Neuronal stem cell (in vitro differentiated cells): ENCODE measurements around the gene POLR1E.
"Not testable (repeated sequence)": the region's sequence is repeated elsewhere in the genome, so short reads cannot be mapped to it uniquely, and the experiment has no call there.

Experiments used
- DNase-seq: peaks from one replicate; pipeline ENCODE4 v3.0.0-alpha.2; 2013; ENCODE audit warnings: low spot score
- H2AFZ ChIP-seq: one replicate; pipeline ENCODE4 v1.6.1; 2013; ENCODE audit warnings: mild to moderate bottlenecking, low read length, inconsistent platforms
- H2AK5ac ChIP-seq: 2 replicates; pipeline ENCODE4 v1.6.1; 2013; ENCODE audit warnings: low read depth, mild to moderate bottlenecking, inconsistent platforms, low read length, moderate library complexity, mixed read lengths
- H2BK120ac ChIP-seq: 2 replicates; pipeline ENCODE4 v1.6.1; 2013; ENCODE audit warnings: low read depth, mild to moderate bottlenecking, inconsistent platforms, low read length, moderate library complexity, mixed read lengths
- H2BK12ac ChIP-seq: one replicate; pipeline ENCODE4 v1.6.1; 2013; ENCODE audit warnings: low read length, inconsistent platforms
- H2BK15ac ChIP-seq: 2 replicates; pipeline ENCODE4 v1.6.1; 2013; ENCODE audit warnings: mild to moderate bottlenecking, low read length, inconsistent platforms, mixed read lengths
- H2BK5ac ChIP-seq: one replicate; pipeline ENCODE4 v1.6.1; 2013; ENCODE audit warnings: inconsistent platforms, mild to moderate bottlenecking, low read length, moderate library complexity
- H3K14ac ChIP-seq: one replicate; pipeline ENCODE4 v1.6.1; 2013; ENCODE audit warnings: low read length, inconsistent platforms
- H3K18ac ChIP-seq: 2 replicates; pipeline ENCODE4 v1.6.1; 2013; ENCODE audit warnings: low read length, inconsistent platforms
- H3K23ac ChIP-seq: 2 replicates; pipeline ENCODE4 v1.6.1; 2013; ENCODE audit warnings: low read depth, mild to moderate bottlenecking, mixed read lengths, low read length, inconsistent platforms; ENCODE audit not compliant: poor library complexity
- H3K27ac ChIP-seq: replicated peaks from 3 replicates; pipeline ENCODE4 v1.5.1; 2013; ENCODE audit warnings: low read length, inconsistent platforms
- H3K27me3 ChIP-seq, 3 experiments: 2 replicates each; pipeline ENCODE4 v1.6.1; 2013; ENCODE audit warnings: low read length in 3 of 3, mild to moderate bottlenecking in 2 of 3, inconsistent platforms in 1 of 3, low read depth in 1 of 3, mixed read lengths in 1 of 3, moderate library complexity in 1 of 3; ENCODE audit not compliant: control insufficient read depth in 3 of 3, insufficient read depth in 3 of 3
- H3K36me3 ChIP-seq, 2 donors: replicated peaks in 1 of 2; 2 replicates each; pipeline ENCODE4 v1.6.1; 2013; ENCODE audit warnings: low read length in 2 of 2; ENCODE audit not compliant: control insufficient read depth in 2 of 2, insufficient read depth in 2 of 2
- H3K4ac ChIP-seq: 2 replicates; pipeline ENCODE4 v1.6.1; 2013; ENCODE audit warnings: inconsistent platforms, mild to moderate bottlenecking, low read length, moderate library complexity
- H3K4me1 ChIP-seq, 2 donors: 1 replicate in 1 of 2; 2 replicates in 1 of 2; pipeline ENCODE4 v1.6.1; 2013; ENCODE audit warnings: low read length in 2 of 2, low read depth in 1 of 2; ENCODE audit not compliant: control insufficient read depth in 2 of 2, insufficient read depth in 1 of 2
- H3K4me2 ChIP-seq: one replicate; pipeline ENCODE4 v1.6.1; 2013; ENCODE audit warnings: mild to moderate bottlenecking, low read length, inconsistent platforms; ENCODE audit not compliant: insufficient read depth, poor library complexity, severe bottlenecking
- H3K4me3 ChIP-seq, 2 donors: 2 replicates each; pipeline ENCODE4 v1.5.1; 2013; ENCODE audit warnings: low read length in 2 of 2, mild to moderate bottlenecking in 2 of 2, inconsistent platforms in 1 of 2, moderate library complexity in 1 of 2
- H3K79me1 ChIP-seq: one replicate; pipeline ENCODE4 v1.6.1; 2013; ENCODE audit warnings: low read depth, mild to moderate bottlenecking, inconsistent platforms, low read length, moderate library complexity
- H3K9ac ChIP-seq: one replicate; pipeline ENCODE4 v1.6.1; 2013; ENCODE audit warnings: mild to moderate bottlenecking, low read depth, low read length, inconsistent platforms; ENCODE audit not compliant: poor library complexity
- H3K9me3 ChIP-seq, 2 donors: replicated peaks in 1 of 2; 2 replicates each; pipeline versions ENCODE3 to v1.6.1; 2013; ENCODE audit warnings: low read length in 2 of 2, mild to moderate bottlenecking in 2 of 2, inconsistent platforms in 1 of 2, low read depth in 1 of 2, mixed read lengths in 1 of 2, moderate library complexity in 1 of 2; ENCODE audit not compliant: control insufficient read depth in 2 of 2, insufficient read depth in 1 of 2
- H4K8ac ChIP-seq: one replicate; pipeline ENCODE4 v1.6.1; 2013; ENCODE audit warnings: low read depth, mild to moderate bottlenecking, inconsistent platforms, low read length, moderate library complexity
- H4K91ac ChIP-seq: one replicate; pipeline ENCODE4 v1.6.1; 2013; ENCODE audit warnings: low read length, low read depth, mild to moderate bottlenecking, inconsistent platforms; ENCODE audit not compliant: poor library complexity
- WGBS, 2 donors: extraction: QIAGEN DNeasy Blood & Tissue Kit; methylation state at CpG; one replicate each; pipeline ENCODE4 v1.1.7; 2013; ENCODE audit warnings: missing lambda C conversion rate in 2 of 2, mixed read lengths in 1 of 2; ENCODE audit not compliant: insufficient read length in 2 of 2, insufficient replicate concordance in 1 of 2; ENCODE audit errors: extremely low coverage in 2 of 2; 5-methylcytosine and 5-hydroxymethylcytosine counted together

Gene POLR1E

GRCh38 chr9:37467530-37467929 lies 18.2 kb upstream of the POLR1E start:
- not testable (repeated sequence) for H2BK5ac ChIP-seq, H3K36me3 ChIP-seq, H3K18ac ChIP-seq, H2BK15ac ChIP-seq, H3K27me3 ChIP-seq, H4K8ac ChIP-seq, H2AFZ ChIP-seq, H3K14ac ChIP-seq, H3K9ac ChIP-seq, H3K79me1 ChIP-seq, H3K9me3 ChIP-seq, DNase-seq, H3K27ac ChIP-seq, H3K4me1 ChIP-seq, H3K23ac ChIP-seq, H3K4me3 ChIP-seq, H3K4ac ChIP-seq, H2AK5ac ChIP-seq, H4K91ac ChIP-seq, H2BK120ac ChIP-seq
- WGBS, 2 donors, result no CpG with 5 or more reads among the region's 17 CpGs
- H3K4me2 ChIP-seq, result peak overlapping the region; percentile 4
- H2BK12ac ChIP-seq, result peak overlapping the region; percentile 54

- Histone ChIP-seq H3K4me3 (no peak overlapping the region), H2AFZ (no peak overlapping the region), H3K36me3 (no peaks in the 10 kb centered on the region), H3K79me1 (peaks cover 2% of the 10 kb centered on the region), H3K18ac (peak overlapping the region; percentile 72), H3K27me3 (no peaks in the 10 kb centered on the region), H3K27ac (no peak overlapping the region), H3K23ac (peak overlapping the region; percentile 86), H2BK5ac (no peak overlapping the region), H2BK15ac (no peak overlapping the region), H2BK12ac (peak overlapping the region; percentile 73), H3K9ac (no peak overlapping the region), H3K4me1 (peaks cover 4 to 6% of the 10 kb centered on the region in 2 donors), H4K91ac (no peak overlapping the region), H3K9me3 (peaks cover 1 to 2% of the 10 kb centered on the region in 2 donors), H2AK5ac (no peak overlapping the region), H4K8ac (no peak overlapping the region), H2BK120ac (no peak overlapping the region), H3K14ac (no peak overlapping the region), H3K4me2 (no peak overlapping the region), H3K4ac (no peak overlapping the region)
- no peak for DNase-seq
- no CpG with 5 or more reads among the region's 6 CpGs for WGBS, 2 donors
These were observed 17.1 kb upstream of the POLR1E start for GRCh38 chr9:37468620-37469019.

GRCh38 chr9:37471942-37472684 lies 13.6 kb upstream of the POLR1E start:
- Histone ChIP-seq H2BK5ac (no peak overlapping the region), H3K79me1 (peaks cover 2% of the 10 kb centered on the region), H3K27ac (peak overlapping the region; percentile 83), H3K4me1 (peaks cover 0 to 3% of the 10 kb centered on the region in 2 donors), H3K14ac (no peak overlapping the region), H3K4me2 (no peak overlapping the region), H3K36me3 (no peaks in the 10 kb centered on the region), H2BK120ac (no peak overlapping the region), H3K4me3 (no peak overlapping the region), H3K18ac (peak overlapping the region; percentile 0), H3K9ac (no peak overlapping the region), H2BK12ac (no peak overlapping the region), H2AFZ (peak overlapping the region; percentile 85), H3K27me3 (no peaks in the 10 kb centered on the region), H2BK15ac (no peak overlapping the region), H3K23ac (no peak overlapping the region), H4K91ac (no peak overlapping the region), H4K8ac (no peak overlapping the region), H2AK5ac (no peak overlapping the region), H3K9me3 (peaks cover 7 to 17% of the 10 kb centered on the region in 2 donors), H3K4ac (no peak overlapping the region)
- no CpG with 5 or more reads among the region's 7 CpGs for WGBS, 2 donors
- peak; percentile 73 for DNase-seq

GRCh38 chr9:37473982-37474381 lies 11.8 kb upstream of the POLR1E start:
- not testable (repeated sequence) for DNase-seq, H3K36me3 ChIP-seq, H2AK5ac ChIP-seq, H2BK5ac ChIP-seq, H2BK12ac ChIP-seq, H3K4me2 ChIP-seq, H2BK120ac ChIP-seq, H3K79me1 ChIP-seq, H3K27ac ChIP-seq, H3K14ac ChIP-seq, H3K23ac ChIP-seq, H3K4me1 ChIP-seq, H4K91ac ChIP-seq, H2AFZ ChIP-seq, H3K9ac ChIP-seq, H3K27me3 ChIP-seq, H3K4me3 ChIP-seq, H3K4ac ChIP-seq, H4K8ac ChIP-seq, H2BK15ac ChIP-seq, H3K18ac ChIP-seq
- no CpG with 5 or more reads among the region's 6 CpGs for WGBS, 2 donors
- peaks cover 7 to 17% of the 10 kb centered on the region in 2 donors for H3K9me3 ChIP-seq
